Adipocyte (in vitro differentiated cells): ENCODE data around the gene ANKRD55.
A peak's percentile ranks its signal among the peaks of the same experiment; 100 is the strongest.
"Not testable (repeated sequence)": the region's sequence is repeated elsewhere in the genome, so short reads cannot be mapped to it uniquely, and the experiment has no call there.

Source experiments
- DNase-seq: peaks from one replicate; pipeline ENCODE4 v3.0.0-alpha.2; 2015; ENCODE audit warnings: low read depth
- H3K27me3 ChIP-seq: replicated peaks from 2 replicates; pipeline ENCODE4 v1.7.0; 2013; ENCODE audit warnings: mild to moderate bottlenecking, low read length, moderate library complexity; ENCODE audit not compliant: control insufficient read depth, insufficient read depth
- H3K36me3 ChIP-seq: 2 replicates; pipeline ENCODE4 v1.7.0; 2013; ENCODE audit warnings: low read length, mild to moderate bottlenecking, moderate library complexity; ENCODE audit not compliant: control insufficient read depth, insufficient read depth, severe bottlenecking
- H3K4me1 ChIP-seq: 2 replicates; pipeline ENCODE4 v1.7.0; 2013; ENCODE audit warnings: mild to moderate bottlenecking, low read length, moderate library complexity; ENCODE audit not compliant: control insufficient read depth, insufficient read depth
- H3K4me3 ChIP-seq: 2 replicates; pipeline ENCODE4 v1.7.0; 2013; ENCODE audit warnings: mild to moderate bottlenecking, low read length, moderate library complexity
- H3K9ac ChIP-seq: 2 replicates; pipeline ENCODE4 v1.7.0; 2013; ENCODE audit warnings: mild to moderate bottlenecking, low read length, moderate library complexity
- H3K9me3 ChIP-seq: 2 replicates; pipeline ENCODE4 v1.7.0; 2013; ENCODE audit warnings: mild to moderate bottlenecking, low read length, moderate library complexity; ENCODE audit not compliant: control insufficient read depth

The ANKRD55 gene

GRCh38 chr5:56083286-56083854 lies 149.8 kb downstream of the ANKRD55 start:
- no peaks in the 10 kb centered on the region for H3K36me3 ChIP-seq
- no peak for DNase-seq
- no peaks in the 10 kb centered on the region for H3K9me3 ChIP-seq
- H3K27me3 ChIP-seq, result no peaks in the 10 kb centered on the region
- no peak overlapping the region for H3K9ac ChIP-seq
- H3K4me1 ChIP-seq, result peaks cover 39% of the 10 kb centered on the region
- H3K4me3 ChIP-seq, result no peak overlapping the region

- not testable (repeated sequence) for H3K4me3 ChIP-seq, H3K27me3 ChIP-seq, H3K9ac ChIP-seq, DNase-seq, H3K9me3 ChIP-seq, H3K36me3 ChIP-seq
- peaks cover 52% of the 10 kb centered on the region for H3K4me1 ChIP-seq
Measured at GRCh38 chr5:56081053-56081642, 152.0 kb downstream of the ANKRD55 start.

GRCh38 chr5:56080375-56081052 lies 152.6 kb downstream of the ANKRD55 start:
- Histone ChIP-seq H3K4me1 (peaks cover 57% of the 10 kb centered on the region), H3K36me3 (no peaks in the 10 kb centered on the region), H3K9me3 (no peaks in the 10 kb centered on the region), H3K4me3 (no peak overlapping the region), H3K9ac (no peak overlapping the region), H3K27me3 (no peaks in the 10 kb centered on the region)
- no peak for DNase-seq

DNA sequence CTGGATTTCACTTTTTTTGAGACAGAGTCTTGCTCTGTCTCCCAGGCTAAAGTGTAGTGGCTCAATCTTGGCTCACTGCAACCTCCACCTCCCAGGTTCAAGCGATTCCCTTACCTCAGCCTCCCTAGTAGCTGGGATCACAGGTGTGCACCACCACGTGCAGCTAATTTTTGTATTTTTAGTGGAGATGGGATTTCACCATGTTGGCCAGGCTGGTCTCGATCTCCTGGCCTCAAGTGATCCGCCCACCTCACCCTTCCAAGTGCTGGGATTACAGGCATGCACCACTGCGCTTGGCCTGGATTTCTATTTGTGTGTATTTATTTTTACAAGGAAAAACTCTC lies 154.0 kb downstream of the ANKRD55 start:
- not testable (repeated sequence) for H3K9ac ChIP-seq, H3K27me3 ChIP-seq, DNase-seq, H3K9me3 ChIP-seq, H3K36me3 ChIP-seq
- Histone ChIP-seq H3K4me3 (peak overlapping the region; percentile 8), H3K4me1 (peaks cover 54% of the 10 kb centered on the region)

- Histone ChIP-seq H3K9me3 (no peaks in the 10 kb centered on the region), H3K27me3 (no peaks in the 10 kb centered on the region)
Measured at GRCh38 chr5:56078278-56079156, 154.6 kb downstream of the ANKRD55 start.

DNA sequence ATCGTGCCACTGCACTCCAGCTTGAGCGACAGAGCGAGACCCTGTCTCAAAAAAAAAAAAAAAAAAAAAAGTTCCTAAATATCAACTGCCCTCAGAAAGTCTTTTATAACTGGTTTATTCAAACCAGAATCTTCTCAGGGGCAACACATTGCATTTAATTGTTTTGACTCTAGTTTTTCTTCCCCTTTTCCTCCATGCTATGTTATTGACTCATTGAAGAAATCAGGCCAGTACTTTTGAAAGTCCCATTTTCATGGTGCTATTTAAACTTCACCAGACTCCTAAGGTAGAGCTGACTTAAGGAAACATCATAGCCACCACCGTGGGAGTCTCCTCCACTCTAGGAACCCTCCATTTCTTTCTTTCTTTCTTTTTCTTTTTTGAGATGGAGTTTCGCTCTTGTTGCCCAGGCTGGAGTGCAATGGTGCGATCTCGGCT lies 155.3 kb downstream of the ANKRD55 start:
- Histone ChIP-seq H3K4me3 (no peak overlapping the region), H3K36me3 (no peaks in the 10 kb centered on the region), H3K9ac (no peak overlapping the region), H3K4me1 (peaks cover 54% of the 10 kb centered on the region), H3K9me3 (no peaks in the 10 kb centered on the region), H3K27me3 (no peaks in the 10 kb centered on the region)
- DNase-seq, result no peak

More at GRCh38 chr5:56078278-56079156, 154.6 kb downstream of the ANKRD55 start:
- Histone ChIP-seq H3K4me1 (peaks cover 54% of the 10 kb centered on the region), H3K9ac (peak overlapping the region; percentile 58), H3K36me3 (no peaks in the 10 kb centered on the region), H3K4me3 (peak overlapping the region; percentile 38)
- peak; percentile 63 for DNase-seq

DNA sequence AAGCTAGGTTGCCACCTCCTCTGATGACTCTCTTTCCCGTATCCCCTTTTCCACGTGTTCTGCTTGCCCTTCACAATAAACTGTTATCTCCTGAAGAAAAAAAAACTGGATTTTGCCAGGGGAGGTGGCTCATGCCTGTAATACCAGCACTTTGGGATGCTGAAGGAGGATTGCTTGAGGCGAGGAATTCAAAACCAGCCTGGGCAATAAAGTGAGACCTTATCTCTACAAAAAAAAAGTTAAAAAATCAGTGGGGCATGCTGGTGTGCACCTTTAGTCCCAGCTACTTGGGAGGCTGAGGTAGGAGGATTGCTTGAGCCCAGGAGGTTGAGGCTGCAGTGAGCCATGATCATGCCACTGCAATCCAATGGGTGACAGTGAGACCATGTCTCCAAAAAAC lies 156.6 kb downstream of the ANKRD55 start:
- no peaks in the 10 kb centered on the region for H3K9me3 ChIP-seq
- H3K36me3 ChIP-seq, result no peaks in the 10 kb centered on the region
- H3K9ac ChIP-seq, result no peak overlapping the region
- no peak for DNase-seq
- peaks cover 61% of the 10 kb centered on the region for H3K4me1 ChIP-seq
- no peaks in the 10 kb centered on the region for H3K27me3 ChIP-seq
- H3K4me3 ChIP-seq, result no peak overlapping the region

DNA sequence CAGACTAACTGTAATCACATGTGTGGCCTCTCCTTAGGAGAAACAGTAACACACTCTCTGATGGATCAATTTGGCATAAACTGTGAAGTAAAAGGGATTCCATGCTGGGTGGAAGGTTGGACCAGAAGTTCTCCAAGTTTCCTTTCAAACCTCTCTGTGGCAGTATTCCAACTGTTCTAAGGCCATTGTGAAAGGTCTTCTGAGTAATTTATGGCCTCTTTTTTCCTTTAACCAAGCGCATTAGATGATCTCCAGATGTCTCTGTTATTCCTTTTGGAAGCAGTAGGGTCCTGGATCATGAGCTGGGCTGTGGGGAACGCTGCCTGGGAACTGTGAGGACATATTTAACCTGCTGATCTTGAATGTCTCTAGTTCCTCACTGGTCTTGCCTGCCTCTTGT lies 157.8 kb downstream of the ANKRD55 start:
- peaks cover 64% of the 10 kb centered on the region for H3K4me1 ChIP-seq
- DNase-seq, result peak; percentile 79
- H3K4me3 ChIP-seq, result no peak overlapping the region
- no peaks in the 10 kb centered on the region for H3K36me3 ChIP-seq
- no peaks in the 10 kb centered on the region for H3K27me3 ChIP-seq
- H3K9me3 ChIP-seq, result no peaks in the 10 kb centered on the region
- no peak overlapping the region for H3K9ac ChIP-seq

DNA sequence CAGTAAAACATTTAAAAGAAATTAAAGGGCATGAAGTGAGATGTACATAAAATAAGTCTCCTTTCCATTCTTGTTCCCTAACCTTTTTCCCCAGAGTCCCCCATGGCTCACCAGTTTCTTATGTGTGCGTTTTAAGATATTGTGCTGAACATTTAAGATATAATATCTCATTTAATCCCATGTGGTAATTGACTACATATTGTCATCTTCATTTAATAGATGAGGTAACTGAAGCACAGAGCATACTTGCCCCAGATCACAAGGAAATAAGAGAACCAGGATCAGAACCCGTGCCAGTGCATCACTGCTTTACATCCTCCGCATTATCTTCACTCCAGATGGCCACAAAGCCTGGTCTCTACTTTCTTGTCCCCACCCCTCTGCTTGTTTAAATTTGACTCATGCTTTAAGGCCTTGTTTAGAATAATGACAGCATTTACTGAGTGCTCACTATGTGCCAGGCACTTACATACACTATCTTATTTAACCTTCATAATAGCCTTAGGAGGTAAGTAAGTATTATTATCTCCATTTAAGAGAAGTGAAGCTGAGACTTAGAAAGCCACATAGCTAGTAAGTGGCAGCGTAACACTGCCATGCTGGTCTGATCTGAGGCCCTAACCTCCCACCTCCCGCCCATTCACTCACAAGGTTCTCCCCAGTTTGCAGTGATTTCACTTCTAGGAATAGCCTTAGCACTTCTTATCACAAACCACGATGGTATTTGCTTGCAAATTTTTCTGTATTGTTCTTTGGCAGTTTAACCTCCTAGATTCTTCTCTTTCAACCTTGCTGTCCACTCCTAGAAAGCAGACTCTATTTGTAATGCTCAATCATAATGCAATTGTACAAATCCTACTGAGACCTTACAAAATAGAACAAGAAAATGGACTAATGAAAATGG lies 160.0 kb downstream of the ANKRD55 start:
- no peaks in the 10 kb centered on the region for H3K9me3 ChIP-seq
- no peaks in the 10 kb centered on the region for H3K36me3 ChIP-seq
- H3K27me3 ChIP-seq, result no peaks in the 10 kb centered on the region
- H3K4me3 ChIP-seq, result no peak overlapping the region
- DNase-seq, result no peak
- H3K9ac ChIP-seq, result no peak overlapping the region
- H3K4me1 ChIP-seq, result peaks cover 47% of the 10 kb centered on the region

- H3K4me3 ChIP-seq, result no peak overlapping the region
- H3K9ac ChIP-seq, result peak overlapping the region; percentile 16
Measured at GRCh38 chr5:56071470-56071869, 161.7 kb downstream of the ANKRD55 start.

More at GRCh38 chr5:56071470-56071869, 161.7 kb downstream of the ANKRD55 start:
- DNase-seq, result no peak
- no peaks in the 10 kb centered on the region for H3K36me3 ChIP-seq
- H3K4me1 ChIP-seq, result peaks cover 30% of the 10 kb centered on the region
- no peaks in the 10 kb centered on the region for H3K9me3 ChIP-seq
- H3K27me3 ChIP-seq, result no peaks in the 10 kb centered on the region
